Activated CD8-positive, alpha-beta T cell treated with anti-CD3 and anti-CD28 coated beads for 36 hours (primary cell): ENCODE results near the gene PPP1R11. TPM values are rescaled to one million over a fixed set of nuclear protein-coding genes. Genes with fewer than 3 reads are reported as not detected.

ENCODE experiments used
- ATAC-seq: fragments of 200-7000 bp; cut with Tn5 transposase; one replicate; pipeline ENCODE4 v1.10.0; 2021; ENCODE audit warnings: mild to moderate bottlenecking, moderate library complexity
- CTCF ChIA-PET: fragments of 350-600 bp; sonication (Branson Sonifier 250); formaldehyde crosslinking; loops from one replicate; lab custom pipeline; 2021; ENCODE audit warnings: antibody characterized with exemption; lab: Charles Lee
- POLR2A ChIA-PET: fragments of 350-600 bp; sonication (Branson Sonifier 250); formaldehyde crosslinking; loops from one replicate; lab custom pipeline; 2021; ENCODE audit warnings: antibody characterized with exemption; lab: Charles Lee
- DNase-seq: peaks from one replicate; pipeline ENCODE4 v3.0.0-alpha.2; 2020
- H3K27ac Mint-ChIP-seq: one replicate; pipeline ENCODE4 v1.8.0; 2021; ENCODE audit warnings: mild to moderate bottlenecking, mixed read lengths
- H3K27me3 Mint-ChIP-seq: one replicate; pipeline ENCODE4 v1.8.0; 2021; ENCODE audit warnings: mixed read lengths
- H3K36me3 Mint-ChIP-seq: one replicate; pipeline ENCODE4 v1.8.0; 2021; ENCODE audit warnings: low read depth, mixed read lengths
- H3K4me1 Mint-ChIP-seq: one replicate; pipeline ENCODE4 v1.8.0; 2021; ENCODE audit warnings: low read depth, mixed read lengths
- H3K4me3 Mint-ChIP-seq: one replicate; pipeline ENCODE4 v1.8.0; 2021; ENCODE audit warnings: mild to moderate bottlenecking, moderate library complexity, mixed read lengths
- H3K9me3 Mint-ChIP-seq: one replicate; pipeline ENCODE4 v1.8.0; 2021; ENCODE audit warnings: mixed read lengths
- intact Hi-C: fragments of 100-400 bp; cut with micrococcal nuclease; formaldehyde crosslinking; loops from one replicate; pipeline ENCODE4 v1.10.0; 2022
- total RNA-seq, 2 experiments: library from RNA; stranded (reverse); gene quantifications; one replicate each; pipeline ENCODE4 v1.2.3, GENCODE V29; 2021
- TF ChIP-seq, protein P1 (sequence below): fragments of 200-600 bp; IDR thresholded peaks from one replicate; pipeline ENCODE4 v1.8.0; 2022; ENCODE audit warnings: antibody characterized with exemption, mild to moderate bottlenecking

Gene PPP1R11
- total RNA-seq, 2 experiments from 2014 or later: 33.8 to 34.1 TPM

DNA sequence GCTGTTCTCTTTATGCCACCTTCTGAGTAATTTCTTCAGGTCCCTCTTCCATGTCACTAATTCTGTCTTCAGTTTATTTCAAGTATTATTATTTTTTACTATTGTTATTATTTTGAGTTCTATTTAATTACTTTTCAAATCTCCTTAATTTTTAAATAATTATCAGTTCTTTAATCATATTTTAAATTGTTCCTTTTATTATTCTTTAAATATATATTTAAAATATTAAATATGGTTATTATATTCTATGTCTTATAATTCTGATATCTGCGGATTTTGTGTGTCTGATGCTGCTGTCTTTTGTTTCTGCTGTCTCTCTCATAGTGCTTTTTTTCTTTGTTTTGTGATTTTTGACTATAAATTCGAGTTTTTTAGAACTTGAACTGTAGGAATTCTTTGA, 3.7 kb upstream of the PPP1R11 start:
- intact Hi-C loops: no loop called here
- TF ChIP-seq, protein P1, sequence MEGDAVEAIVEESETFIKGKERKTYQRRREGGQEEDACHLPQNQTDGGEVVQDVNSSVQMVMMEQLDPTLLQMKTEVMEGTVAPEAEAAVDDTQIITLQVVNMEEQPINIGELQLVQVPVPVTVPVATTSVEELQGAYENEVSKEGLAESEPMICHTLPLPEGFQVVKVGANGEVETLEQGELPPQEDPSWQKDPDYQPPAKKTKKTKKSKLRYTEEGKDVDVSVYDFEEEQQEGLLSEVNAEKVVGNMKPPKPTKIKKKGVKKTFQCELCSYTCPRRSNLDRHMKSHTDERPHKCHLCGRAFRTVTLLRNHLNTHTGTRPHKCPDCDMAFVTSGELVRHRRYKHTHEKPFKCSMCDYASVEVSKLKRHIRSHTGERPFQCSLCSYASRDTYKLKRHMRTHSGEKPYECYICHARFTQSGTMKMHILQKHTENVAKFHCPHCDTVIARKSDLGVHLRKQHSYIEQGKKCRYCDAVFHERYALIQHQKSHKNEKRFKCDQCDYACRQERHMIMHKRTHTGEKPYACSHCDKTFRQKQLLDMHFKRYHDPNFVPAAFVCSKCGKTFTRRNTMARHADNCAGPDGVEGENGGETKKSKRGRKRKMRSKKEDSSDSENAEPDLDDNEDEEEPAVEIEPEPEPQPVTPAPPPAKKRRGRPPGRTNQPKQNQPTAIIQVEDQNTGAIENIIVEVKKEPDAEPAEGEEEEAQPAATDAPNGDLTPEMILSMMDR: no peak
- ChIA-PET CTCF (interaction anchor here (1.2 kb wide), 1 partner anchor 68 kb away, joined by 3 read pairs; no protein-coding TSS in a partner anchor), POLR2A (no interaction called here)
- H3K36me3 Mint-ChIP-seq: peaks cover 35% of the 10 kb centered on the region
- DNase-seq (no peak), ATAC-seq (no peak)
- peaks cover 44% of the 10 kb centered on the region for H3K4me1 Mint-ChIP-seq
- H3K27ac Mint-ChIP-seq: peak overlapping the region; percentile 78
- no peaks in the 10 kb centered on the region for H3K27me3 Mint-ChIP-seq
- H3K9me3 Mint-ChIP-seq: peaks cover 3% of the 10 kb centered on the region
- H3K4me3 Mint-ChIP-seq: peak overlapping the region; percentile 92

DNA sequence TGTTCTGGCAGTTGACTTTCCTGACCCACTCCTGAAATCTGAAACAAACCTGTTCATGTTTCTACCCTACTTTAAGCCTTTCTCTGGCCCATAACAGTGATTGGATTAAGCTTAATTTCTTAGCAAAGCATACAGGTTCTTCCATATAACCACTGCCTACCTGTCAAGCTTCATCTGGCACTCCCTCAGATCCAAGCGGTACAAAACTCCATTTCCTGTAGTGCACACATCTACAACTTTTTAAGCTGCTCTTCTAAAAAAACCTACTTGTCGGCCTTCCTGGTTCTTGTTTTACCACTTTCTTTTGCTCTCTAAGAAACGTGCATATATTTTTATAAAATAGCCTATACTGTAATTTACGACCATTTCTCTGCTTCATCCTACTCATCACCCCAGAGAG, 916 bp upstream of the PPP1R11 start:
- Mint-ChIP-seq H3K27ac (peak overlapping the region; percentile 96), H3K4me3 (peak overlapping the region; percentile 87), H3K9me3 (peaks cover 3% of the 10 kb centered on the region), H3K4me1 (peaks cover 41% of the 10 kb centered on the region), H3K36me3 (peaks cover 51% of the 10 kb centered on the region), H3K27me3 (peaks cover 3% of the 10 kb centered on the region)
- ChIA-PET POLR2A (interaction anchor here (0.6 to 1.6 kb wide), 9 partner anchors 12 to 148 kb away, joined by 3 to 5 read pairs (median 4); partner anchors contain the start of genes HLA-A and TRIM26), CTCF (interaction anchor here (1.2 to 2.4 kb wide), 4 partner anchors 28 to 363 kb away, joined by 3 to 8 read pairs (median 7); no protein-coding TSS in a partner anchor)
- TF ChIP-seq, protein P1: no peak
- no peak for ATAC-seq
- intact Hi-C loops: no loop called here
- DNase-seq: no peak

DNA sequence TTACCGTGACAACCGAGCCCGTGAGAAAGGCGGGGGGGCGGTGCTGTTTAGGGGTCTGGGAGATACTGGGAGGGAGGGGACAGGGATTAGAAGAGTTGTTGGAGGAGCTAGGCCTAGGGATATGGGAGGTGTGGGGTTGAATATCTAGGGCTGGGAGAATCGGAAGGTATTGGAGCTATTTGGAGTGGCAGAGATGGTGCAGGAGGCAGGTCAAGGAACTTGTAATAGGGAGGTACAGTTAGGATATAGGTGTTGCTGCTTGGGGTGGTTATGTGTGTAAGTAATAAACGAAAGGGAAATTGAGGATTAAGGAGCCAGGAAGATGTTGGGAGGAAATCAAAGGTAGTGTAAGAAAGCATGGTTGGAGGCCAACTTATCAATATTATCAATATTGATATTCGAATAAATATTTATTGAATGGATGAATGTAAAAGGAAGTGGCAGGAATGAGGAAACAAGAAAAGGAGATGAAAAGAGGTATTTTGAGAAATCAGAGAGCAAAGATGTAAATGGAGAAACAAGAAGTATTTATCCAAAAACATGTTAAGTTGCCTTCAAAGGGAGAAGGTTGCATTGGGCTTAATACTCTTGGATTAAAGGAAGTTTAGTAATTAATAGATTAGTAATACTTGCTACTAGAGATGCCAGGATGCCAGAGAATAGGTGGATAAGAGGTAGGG, 602 bp downstream of the PPP1R11 start:
- Mint-ChIP-seq H3K36me3 (peaks cover 45% of the 10 kb centered on the region), H3K27ac (peak overlapping the region; percentile 96), H3K4me3 (peak overlapping the region; percentile 87), H3K27me3 (peaks cover 14% of the 10 kb centered on the region), H3K9me3 (peaks cover 3% of the 10 kb centered on the region), H3K4me1 (peaks cover 38% of the 10 kb centered on the region)
- TF ChIP-seq, protein P1: no peak
- intact Hi-C loops: no loop called here
- ChIA-PET CTCF (interaction anchor here (1.3 to 1.4 kb wide), 2 partner anchors 9 to 36 kb away, joined by 3 read pairs; no protein-coding TSS in a partner anchor), POLR2A (interaction anchor here (0.6 kb wide), 1 partner anchor 502 kb away, joined by 4 read pairs; no protein-coding TSS in a partner anchor)
- DNase-seq (peak; percentile 84), ATAC-seq (no peak)

DNA sequence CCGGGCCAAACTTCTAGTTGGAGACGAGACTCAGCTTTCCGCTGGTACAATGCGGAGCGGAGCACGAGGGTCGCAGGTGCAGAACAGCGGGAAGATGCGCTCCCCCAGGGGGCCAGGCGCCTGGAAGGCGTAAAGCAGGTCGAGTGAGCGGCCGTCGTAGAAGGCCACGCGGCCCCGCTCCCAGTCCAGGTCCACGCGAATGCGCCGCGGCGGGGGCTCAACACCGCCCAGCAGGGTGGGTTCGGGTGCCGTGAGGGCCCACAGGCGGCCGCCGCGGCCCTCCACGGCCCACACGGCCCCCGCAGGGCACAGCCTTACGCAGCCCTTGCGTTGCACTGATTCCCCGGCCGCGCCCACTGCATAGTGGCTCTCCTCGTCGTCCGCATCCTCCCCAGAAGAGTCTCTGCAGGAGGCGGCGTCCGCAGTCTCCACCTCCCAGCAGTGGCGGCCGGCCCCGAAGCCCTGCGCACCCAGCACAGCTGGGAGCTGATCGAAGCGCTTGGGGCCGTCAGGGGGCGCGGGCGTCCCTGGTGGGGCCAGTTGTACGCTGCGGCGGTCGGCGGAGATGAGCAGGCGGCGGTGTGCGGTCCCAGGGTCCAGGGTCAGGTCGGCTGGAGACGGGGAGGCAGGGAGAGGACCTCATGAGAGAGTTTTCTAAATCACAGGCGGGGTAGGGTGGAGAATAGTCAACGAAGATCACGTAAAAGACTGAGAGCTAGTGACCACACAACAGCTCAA, 4.3 kb downstream of the PPP1R11 start:
- TF ChIP-seq, protein P1: no peak
- Mint-ChIP-seq H3K27me3 (peaks cover 44% of the 10 kb centered on the region), H3K27ac (no peak overlapping the region), H3K4me3 (no peak overlapping the region), H3K36me3 (peaks cover 23% of the 10 kb centered on the region), H3K9me3 (no peaks in the 10 kb centered on the region), H3K4me1 (peaks cover 34% of the 10 kb centered on the region)
- intact Hi-C loops: no loop called here
- ATAC-seq: no peak
- DNase-seq: no peak
- ChIA-PET POLR2A (interaction anchor here (0.7 to 2.2 kb wide), 3 partner anchors 9 to 63 kb away, joined by 3 to 9 read pairs (median 3); partner anchors contain the start of gene POLR1H), CTCF (interaction anchor here (1.0 to 1.8 kb wide), 3 partner anchors 12 to 418 kb away, joined by 3 to 6 read pairs (median 4); no protein-coding TSS in a partner anchor)
